Occipital lobe (tissue), 3 donors: ENCODE data around the gene PAQR7. TPM values are rescaled to one million over a fixed set of nuclear protein-coding genes. Genes with fewer than 3 reads are reported as not detected.

ENCODE experiments used
- DNase-seq: peaks from one replicate; lab custom pipeline; 2025; lab: John Stamatoyannopoulos, UW
- small RNA-seq: library from RNA; depleted of rRNA; stranded (forward); fragments of <200 nt; gene quantifications from one replicate; pipeline ENCODE3, GENCODE V24; 2014
- total RNA-seq: library from RNA; depleted of rRNA; stranded (reverse); fragments of >200 nt; gene quantifications from one replicate; pipeline ENCODE4 v1.2.3, GENCODE V29; 2014

PAQR7 gene
- total RNA-seq, 1 donor from 2014 or later, result 8.1 TPM

GRCh38 chr1:25817840-25818501, 57.5 kb downstream of the PAQR7 start:
- DNase-seq, result no peak

- no peak for DNase-seq
Measured at GRCh38 chr1:25816112-25816718, 59.3 kb downstream of the PAQR7 start.

DNA sequence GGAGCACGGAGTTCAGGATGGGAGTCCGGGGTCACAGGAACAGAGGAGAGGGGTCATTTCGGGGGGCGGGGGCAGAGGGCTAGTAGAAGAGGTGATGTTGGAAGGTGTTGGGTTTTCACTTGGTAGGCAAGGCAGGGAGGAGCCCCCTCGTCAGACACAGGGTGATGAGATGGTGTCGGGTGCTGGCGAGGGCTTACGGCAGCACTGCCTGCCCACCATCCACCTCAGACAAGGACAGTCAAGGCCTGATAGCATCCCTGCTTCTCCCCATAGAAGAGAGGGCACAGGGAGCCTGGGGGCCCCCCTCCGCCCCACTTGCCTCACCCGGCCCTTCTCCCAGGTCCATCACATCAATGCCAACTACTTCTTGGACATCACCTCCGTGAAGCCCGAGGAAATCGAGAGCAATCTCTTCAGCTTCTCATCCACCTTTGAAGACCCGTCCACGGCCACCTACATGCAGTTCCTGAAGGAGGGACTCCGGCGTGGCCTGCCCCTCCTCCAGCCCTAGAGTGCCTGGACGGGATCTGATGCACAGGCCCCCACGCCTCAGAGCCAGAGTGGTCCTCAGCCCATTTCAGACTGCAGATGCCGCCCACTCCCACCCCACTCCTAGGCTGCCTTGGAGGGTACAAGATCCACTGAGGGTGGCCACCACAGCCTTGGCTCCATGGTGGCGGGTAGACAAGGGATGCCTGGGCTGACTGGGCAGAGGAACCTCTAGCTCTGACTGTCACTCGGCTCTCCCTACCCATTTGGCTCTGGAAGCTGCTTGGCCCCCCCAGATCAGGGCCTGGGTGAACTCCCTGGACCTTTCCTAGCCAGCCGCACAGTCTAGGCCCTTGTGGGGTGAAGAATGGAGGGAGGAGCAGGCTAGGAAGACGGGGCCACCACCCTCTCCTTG, 60.0 kb downstream of the PAQR7 start:
- no peak for DNase-seq

- no peak for DNase-seq
Measured at GRCh38 chr1:25814549-25815087, 60.9 kb downstream of the PAQR7 start.

DNA sequence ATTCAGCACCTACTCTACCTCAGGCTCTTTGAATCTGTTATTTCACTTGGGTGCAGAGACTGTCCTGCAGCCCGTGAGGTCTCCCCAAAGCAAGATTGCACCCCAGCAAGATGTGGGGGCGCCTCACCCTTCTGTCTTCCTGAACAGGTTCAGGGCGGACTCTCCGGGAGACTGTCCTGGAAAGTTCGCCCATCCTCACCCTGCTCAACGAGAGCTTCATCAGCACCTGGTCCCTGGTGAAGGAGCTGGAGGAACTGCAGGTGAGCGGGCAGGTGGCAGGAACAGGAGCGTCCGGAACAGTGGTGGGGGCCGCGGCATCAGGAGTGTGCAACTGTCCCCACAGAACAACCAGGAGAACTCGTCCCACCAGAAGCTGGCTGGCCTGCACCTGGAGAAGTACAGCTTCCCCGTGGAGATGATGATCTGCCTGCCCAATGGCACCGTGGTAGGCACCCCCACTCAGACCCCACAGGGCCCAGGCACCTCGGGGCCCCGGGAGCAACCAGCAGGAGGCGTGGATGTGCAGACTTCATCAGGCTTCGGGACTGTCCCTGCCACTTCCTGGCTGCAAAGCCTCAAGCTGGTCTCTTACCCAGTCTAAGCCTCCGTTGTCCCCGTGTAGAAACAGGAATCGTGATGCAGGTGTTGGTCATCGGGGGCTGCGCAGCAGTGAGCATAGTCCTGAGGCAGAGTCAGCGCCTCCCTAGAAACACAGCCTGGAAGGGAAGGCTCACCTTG, 61.6 kb downstream of the PAQR7 start:
- no peak for DNase-seq

- no peak for DNase-seq
Measured at GRCh38 chr1:25813071-25813733, 62.3 kb downstream of the PAQR7 start.

Small RNA genes within 50 kb of the gene (small RNA-seq; reads per million reads assigned to genes)
- gene AL033528.1 (not detected), gene RF00019 (not detected), gene SNRPFP2 (not detected)

Other genes starting within 250 kb of the PAQR7 start
- 10.3 TPM for gene SELENON, start 75.5 kb downstream of the PAQR7 start, total RNA-seq
- gene MTFR1L, start 55.8 kb downstream of the PAQR7 start, total RNA-seq, result 32.8 TPM
- gene AUNIP, start 16.3 kb downstream of the PAQR7 start, total RNA-seq, result 1.7 TPM
- 706 TPM for gene STMN1, start 30.7 kb upstream of the PAQR7 start, total RNA-seq
- 1.9 TPM for gene PAFAH2, start 122.4 kb upstream of the PAQR7 start, total RNA-seq
- 2.3 TPM for gene EXTL1, start 146.1 kb upstream of the PAQR7 start, total RNA-seq
- gene SLC30A2, start 170.4 kb upstream of the PAQR7 start, total RNA-seq, result not detected
- gene TRIM63, start 191.9 kb upstream of the PAQR7 start, total RNA-seq, result 0.16 TPM
- gene PDIK1L, start 236.1 kb upstream of the PAQR7 start, total RNA-seq, result 93.6 TPM